ENCODE measurements around the gene RAB40AL. TPM values are rescaled to one million over a fixed set of nuclear protein-coding genes. Genes with fewer than 3 reads are reported as not detected.

RAB40AL gene
- total RNA-seq, 1 donor from 2014 or later = not detected

DNA sequence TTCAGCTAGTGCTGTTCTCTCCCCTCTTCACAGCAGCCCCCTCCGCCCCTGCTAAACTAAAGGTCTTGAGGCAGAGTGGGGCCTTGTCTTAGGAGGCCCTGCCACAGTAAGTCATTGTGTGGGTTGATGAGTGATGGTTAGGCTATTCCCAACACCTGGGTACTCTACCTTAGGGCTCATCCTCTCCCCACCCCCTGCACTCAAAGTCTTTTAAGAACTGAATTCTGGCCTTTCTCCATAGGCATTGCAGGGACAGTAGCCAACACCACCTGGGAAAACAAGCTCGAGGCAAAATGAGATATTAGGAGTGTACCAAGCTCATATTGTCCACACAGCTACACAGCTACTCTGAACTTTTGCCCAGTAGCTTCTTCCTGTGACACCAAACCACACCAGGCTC lies 42.5 kb downstream of the RAB40AL start:
- intact Hi-C loops (cut with micrococcal nuclease) = no loop called here

DNA sequence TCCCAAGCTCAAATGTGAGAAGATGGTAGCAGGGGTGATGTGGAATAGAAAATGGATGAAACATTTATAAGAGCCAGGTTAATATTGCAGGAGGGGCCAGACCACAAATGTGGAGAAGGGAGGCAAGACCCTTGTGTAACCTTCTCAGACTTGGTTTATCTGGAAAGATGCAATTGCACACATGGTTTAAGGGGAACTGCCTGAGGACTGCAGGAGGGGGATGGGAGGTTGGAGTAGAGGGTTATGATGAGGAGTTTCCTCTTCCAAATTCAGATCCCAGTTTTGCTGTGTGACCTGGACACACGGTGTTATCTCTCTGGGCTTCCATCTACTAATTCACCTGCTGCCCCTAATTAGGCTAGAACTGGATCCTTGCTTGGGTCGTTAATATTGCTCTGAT lies 46.1 kb downstream of the RAB40AL start:
- intact Hi-C loops (cut with micrococcal nuclease) = no loop called here

DNA sequence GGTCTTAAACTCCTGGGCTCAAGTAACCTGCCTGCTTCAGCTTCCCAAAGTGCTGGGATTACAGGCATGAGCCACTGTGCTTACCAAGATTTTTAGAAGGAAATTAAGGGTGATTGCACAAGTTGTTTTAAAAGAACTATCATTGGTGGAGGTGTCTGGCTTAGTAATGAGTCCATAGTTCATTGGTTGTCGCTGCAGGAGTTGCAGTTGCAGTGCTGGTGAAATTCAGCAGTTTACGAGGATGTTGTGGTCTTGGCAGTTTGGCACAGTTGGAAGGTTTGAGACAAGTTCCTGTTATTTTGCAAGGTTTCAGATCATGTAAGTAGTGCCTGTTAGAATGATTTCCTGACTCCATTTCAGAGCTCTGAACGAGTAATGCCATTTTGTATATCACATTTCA lies 48.1 kb downstream of the RAB40AL start:
- intact Hi-C loops (cut with micrococcal nuclease) = no loop called here

Other genes starting within 250 kb of the RAB40AL start
- gene GPRASP2, start 224.8 kb upstream of the RAB40AL start, total RNA-seq = 0.25 and 0.30 TPM in 2 replicates
- 1.3 and 1.9 TPM in 2 replicates for gene GPRASP3, start 216.5 kb upstream of the RAB40AL start, total RNA-seq
- 0.23 TPM in 1 of 2 replicates, not detected in the other for gene BEX1, start 126.9 kb downstream of the RAB40AL start, total RNA-seq
- gene NXF3, start 155.9 kb downstream of the RAB40AL start, total RNA-seq = not detected in 2 replicates

Data from T-helper 2 cell treated with Interferon-gamma antibody and Interleukin-4, amounts not matched to agents 100 ng/mL and 5 ng/mL, for 36 hours (primary cell).